OCI-LY1 (cell line): ENCODE data around the gene TINAGL1.

Experiments used
- H2AFZ ChIP-seq: fragments of 200-600 bp; sonication (generic), shearing (Covaris generic); 2 replicates; pipeline ENCODE4 v1.6.0; 2014; ENCODE audit warnings: antibody characterized with exemption, mild to moderate bottlenecking, low read length
- H3F3A ChIP-seq: fragments of 200-600 bp; sonication (generic), shearing (Covaris generic); 2 replicates; pipeline ENCODE4 v1.6.0; 2014; ENCODE audit warnings: mild to moderate bottlenecking, antibody characterized with exemption, low read length, moderate library complexity; ENCODE audit not compliant: insufficient read depth
- H3K27ac ChIP-seq: fragments of 200-600 bp; sonication (generic); 2 replicates; pipeline ENCODE4 v1.5.1; 2014; ENCODE audit warnings: low read length, mixed run types, mild to moderate bottlenecking, low read depth; ENCODE audit not compliant: poor library complexity, severe bottlenecking
- H3K27me3 ChIP-seq: fragments of 200-600 bp; sonication (generic); 2 replicates; pipeline ENCODE4 v1.6.0; 2014; ENCODE audit warnings: antibody characterized with exemption, mild to moderate bottlenecking, low read length, moderate library complexity; ENCODE audit not compliant: insufficient read depth
- H3K36me3 ChIP-seq: fragments of 200-600 bp; sonication (generic); 2 replicates; pipeline ENCODE4 v1.6.1; 2014; ENCODE audit warnings: mild to moderate bottlenecking, antibody characterized with exemption, low read length, moderate library complexity, mixed read lengths; ENCODE audit not compliant: insufficient read depth
- H3K4me1 ChIP-seq: fragments of 200-600 bp; sonication (generic); 2 replicates; pipeline ENCODE4 v1.5.1; 2014; ENCODE audit warnings: mild to moderate bottlenecking, low read length, moderate library complexity; ENCODE audit not compliant: insufficient read depth, severe bottlenecking
- H3K4me2 ChIP-seq: fragments of 200-600 bp; sonication (generic), shearing (Covaris generic); 2 replicates; pipeline ENCODE4 v1.6.1; 2014; ENCODE audit warnings: low read length
- H3K4me3 ChIP-seq: fragments of 200-600 bp; sonication (generic); 2 replicates; pipeline ENCODE4 v1.5.1; 2014; ENCODE audit warnings: low read length, low read depth, mild to moderate bottlenecking, mixed read lengths; ENCODE audit not compliant: poor library complexity, severe bottlenecking
- H3K79me2 ChIP-seq: fragments of 200-600 bp; shearing (Covaris generic); 2 replicates; pipeline ENCODE4 v1.6.1; 2016; ENCODE audit warnings: mixed run types, low read length, mixed read lengths; ENCODE audit not compliant: insufficient read depth
- H3K9ac ChIP-seq: fragments of 200-600 bp; sonication (generic), shearing (Covaris generic); 2 replicates; pipeline ENCODE4 v1.6.1; 2014; ENCODE audit warnings: mild to moderate bottlenecking, low read length, mixed read lengths
- H3K9me2 ChIP-seq: fragments of 200-600 bp; sonication (generic), shearing (Covaris generic); 2 replicates; pipeline ENCODE4 v1.6.1; 2014; ENCODE audit warnings: low read depth, mild to moderate bottlenecking, low read length, mixed read lengths
- H3K9me3 ChIP-seq: fragments of 200-600 bp; shearing (Covaris generic); 2 replicates; pipeline ENCODE4 v1.6.1; 2014; ENCODE audit warnings: low read length, mixed read lengths
- H4K20me1 ChIP-seq: fragments of 200-600 bp; sonication (generic), shearing (Covaris generic); 2 replicates; pipeline ENCODE4 v1.6.0; 2016; ENCODE audit warnings: mild to moderate bottlenecking, low read length; ENCODE audit not compliant: insufficient read depth
- CTCF ChIP-seq: fragments of 200-600 bp; sonication (generic), shearing (Covaris generic); IDR thresholded peaks from 2 replicates; pipeline ENCODE4 v1.5.1; 2017; ENCODE audit warnings: mild to moderate bottlenecking, antibody characterized with exemption, low read length, moderate library complexity, mixed read lengths
- EZH2 ChIP-seq: fragments of 200-600 bp; sonication (generic), shearing (Covaris generic); IDR thresholded peaks from 2 replicates; pipeline ENCODE4 v1.8.0; 2017; ENCODE audit warnings: borderline replicate concordance, mixed run types, mild to moderate bottlenecking, antibody characterized with exemption, low read length, moderate library complexity, mixed read lengths

Gene TINAGL1

GRCh38 chr1:31592132-31592531 lies 15.8 kb downstream of the TINAGL1 start:
- H3K9me2 ChIP-seq, result no peaks in the 10 kb centered on the region
- H3K36me3 ChIP-seq, result no peaks in the 10 kb centered on the region
- H3K79me2 ChIP-seq, result no peaks in the 10 kb centered on the region
- peaks cover 4% of the 10 kb centered on the region; the same call in 1 of the 2 replicates for H3K27me3 ChIP-seq
- no peaks in the 10 kb centered on the region for H3F3A ChIP-seq
- no peaks in the 10 kb centered on the region for H4K20me1 ChIP-seq
- H3K4me1 ChIP-seq, result no peaks in the 10 kb centered on the region
- no peak overlapping the region for H2AFZ ChIP-seq
- no peak overlapping the region for H3K27ac ChIP-seq
- H3K4me2 ChIP-seq, result no peak overlapping the region
- no peaks in the 10 kb centered on the region for H3K9me3 ChIP-seq
- TF ChIP-seq EZH2 (no peak), CTCF (no peak)
- no peak overlapping the region for H3K9ac ChIP-seq
- no peak overlapping the region for H3K4me3 ChIP-seq

GRCh38 chr1:31593136-31593665 lies 16.9 kb downstream of the TINAGL1 start:
- Histone ChIP-seq H3K36me3 (no peaks in the 10 kb centered on the region), H3K9ac (no peak overlapping the region), H3F3A (no peaks in the 10 kb centered on the region), H3K4me2 (no peak overlapping the region), H2AFZ (no peak overlapping the region), H3K4me3 (no peak overlapping the region), H3K79me2 (no peaks in the 10 kb centered on the region), H4K20me1 (no peaks in the 10 kb centered on the region), H3K9me3 (no peaks in the 10 kb centered on the region), H3K27me3 (peaks cover 4% of the 10 kb centered on the region; the same call in 1 of the 2 replicates), H3K4me1 (no peaks in the 10 kb centered on the region), H3K9me2 (no peaks in the 10 kb centered on the region), H3K27ac (no peak overlapping the region)
- TF ChIP-seq CTCF, result no peak
- TF ChIP-seq EZH2, result no peak

GRCh38 chr1:31593770-31594632 lies 17.7 kb downstream of the TINAGL1 start:
- Histone ChIP-seq H3K27me3 (peaks cover 4% of the 10 kb centered on the region; the same call in 1 of the 2 replicates), H3K79me2 (no peaks in the 10 kb centered on the region), H3K9me3 (no peaks in the 10 kb centered on the region), H3K27ac (no peak overlapping the region), H3K9ac (no peak overlapping the region), H3K9me2 (no peaks in the 10 kb centered on the region), H2AFZ (no peak overlapping the region), H3K36me3 (no peaks in the 10 kb centered on the region), H3K4me3 (no peak overlapping the region), H4K20me1 (no peaks in the 10 kb centered on the region), H3F3A (no peaks in the 10 kb centered on the region), H3K4me1 (no peaks in the 10 kb centered on the region), H3K4me2 (no peak overlapping the region)
- TF ChIP-seq CTCF (peak; percentile 96), EZH2 (no peak)
